Stomach (tissue), 4 donors: ENCODE measurements around the gene ACOT7.

Experiments used
- CTCF ChIP-seq, 7 experiments: fragments of 450-650 bp in 4 of 7; fragments of 200-600 bp in 3 of 7; sonication (generic) in 3 of 7; IDR thresholded peaks; one replicate each; pipeline ENCODE4 v1.5.1; 2016 to 2019; ENCODE audit warnings: antibody characterized with exemption in 7 of 7, control low read depth in 2 of 7, mild to moderate bottlenecking in 1 of 7
- POLR2AphosphoS5 ChIP-seq, 3 donors: sonication (generic); formaldehyde crosslinking; IDR thresholded peaks; one replicate each; pipeline ENCODE4 v1.6.1; 2016; ENCODE audit warnings: antibody characterized with exemption in 3 of 3

- TF ChIP-seq CTCF (IDR thresholded peaks at IDR 0.05): no peak
- TF ChIP-seq POLR2AphosphoS5 (IDR thresholded peaks at IDR 0.05): no peak
Observed at GRCh38 chr1:6278263-6278662, 115.3 kb downstream of the ACOT7 start.
